Fibroblast of villous mesenchyme (primary cell): ENCODE data around the gene TRAF4. TPM values are rescaled to one million over a fixed set of nuclear protein-coding genes. Genes with fewer than 3 reads are reported as not detected.
"Not testable (repeated sequence)": the region's sequence is repeated elsewhere in the genome, so short reads cannot be mapped to it uniquely, and the experiment has no call there.

Source experiments
- DNase-seq: peaks from one replicate; pipeline ENCODE4 v3.0.0-alpha.2; 2010; ENCODE audit warnings: low read depth
- H3K4me3 ChIP-seq: 2 replicates; pipeline ENCODE4 v1.5.1; 2011; ENCODE audit warnings: low read depth, mild to moderate bottlenecking, low read length
- CTCF ChIP-seq: IDR thresholded peaks from 2 replicates; pipeline ENCODE4 v1.5.1; 2012; ENCODE audit warnings: low read depth, mild to moderate bottlenecking, low read length; ENCODE audit not compliant: insufficient read depth
- total RNA-seq: library from RNA; depleted of rRNA; stranded (reverse); fragments of >200 nt; gene quantifications from 2 replicates; pipeline ENCODE4 v1.2.3, GENCODE V29; 2012

Gene TRAF4
- total RNA-seq, 1 donor, result 64.8 TPM

- no peak for DNase-seq
Observed at GRCh38 chr17:28722417-28723158, 21.2 kb upstream of the TRAF4 start.

GRCh38 chr17:28723159-28723835 lies 20.5 kb upstream of the TRAF4 start:
- no peak overlapping the region for H3K4me3 ChIP-seq
- TF ChIP-seq CTCF, result no peak
- no peak for DNase-seq

More at GRCh38 chr17:28722417-28723158, 21.2 kb upstream of the TRAF4 start:
- H3K4me3 ChIP-seq, result no peak overlapping the region
- TF ChIP-seq CTCF, result no peak

- not testable (repeated sequence) for DNase-seq, H3K4me3 ChIP-seq
Observed at GRCh38 chr17:28723836-28724499, 19.8 kb upstream of the TRAF4 start.

- no peak for DNase-seq
- TF ChIP-seq CTCF, result no peak
- no peak overlapping the region for H3K4me3 ChIP-seq
Observed at GRCh38 chr17:28724500-28725165, 19.2 kb upstream of the TRAF4 start.

GRCh38 chr17:28725166-28725659 lies 18.6 kb upstream of the TRAF4 start:
- no peak for TF ChIP-seq CTCF
- DNase-seq, result peak; percentile 54
- H3K4me3 ChIP-seq, result peak overlapping the region; percentile 79

- H3K4me3 ChIP-seq, result peak overlapping the region; percentile 79
- peak; percentile 69 for DNase-seq
- TF ChIP-seq CTCF, result no peak
Observed at GRCh38 chr17:28725660-28726225, 18.1 kb upstream of the TRAF4 start.
